K562 (cell line): ENCODE measurements around the gene STX2. TPM values are rescaled to one million over a fixed set of nuclear protein-coding genes. Genes with fewer than 3 reads are reported as not detected.

Experiments
- BHLHE40 ChIP-seq: IDR thresholded peaks from 2 replicates; pipeline ENCODE4 v1.6.1; 2011; ENCODE audit warnings: low read length, improper control_type of control experiment
- FUS ChIP-seq: fragments of 200-400 bp; formaldehyde crosslinking; optimal IDR thresholded peaks from 2 replicates; pipeline ENCODE3; 2017; ENCODE audit warnings: low read depth, low read length
- HOXB6 ChIP-seq: fragments of 250-450 bp; sonication (Bioruptor Pico); IDR thresholded peaks from 2 replicates; pipeline ENCODE4 v1.5.1; 2022; ENCODE audit warnings: mild to moderate bottlenecking, borderline replicate concordance
- RBFOX2 ChIP-seq: fragments of 200-400 bp; formaldehyde crosslinking; IDR thresholded peaks from 2 replicates; pipeline ENCODE4 v1.6.1; 2017; ENCODE audit warnings: low read depth, mild to moderate bottlenecking, low read length, moderate library complexity
- TOE1 ChIP-seq, 2 experiments: fragments of 450-650 bp in 1 of 2; sonication (generic) in 1 of 2; formaldehyde crosslinking in 1 of 2; IDR thresholded peaks; 2 replicates each; pipeline versions ENCODE4 v1.7.1 to v1.8.0; 2016 to 2022; ENCODE audit warnings: borderline replicate concordance in 2 of 2, mild to moderate bottlenecking in 2 of 2, antibody characterized with exemption in 1 of 2, inconsistent platforms in 1 of 2, low read depth in 1 of 2, missing genetic modification reagents in 1 of 2, moderate library complexity in 1 of 2
- YY1 ChIP-seq, 3 experiments: IDR thresholded peaks; 2 replicates each; pipeline ENCODE4 v1.6.1; 2011; ENCODE audit warnings: low read length in 2 of 3, mild to moderate bottlenecking in 2 of 3, moderate library complexity in 2 of 3, borderline replicate concordance in 1 of 3, control low read depth in 1 of 3, low read depth in 1 of 3; ENCODE audit not compliant: insufficient read depth in 3 of 3, insufficient replicate concordance in 2 of 3, control insufficient read depth in 1 of 3, insufficient read length in 1 of 3; ENCODE audit errors: extremely low read depth in 1 of 3
- ZNF124 ChIP-seq: sonication (generic); formaldehyde crosslinking; IDR thresholded peaks from 2 replicates; pipeline ENCODE4 v1.8.1; 2022; ENCODE audit warnings: missing genetic modification reagents
- ZNF431 ChIP-seq: sonication (generic); formaldehyde crosslinking; IDR thresholded peaks from 2 replicates; pipeline ENCODE4 v1.8.0; 2022; ENCODE audit warnings: mild to moderate bottlenecking, missing genetic modification reagents
- polyA plus RNA-seq, 8 experiments: library from polyadenylated mRNA; depleted of rRNA in 4 of 8; stranded (reverse) in 5 of 8; unstranded in 3 of 8; fragments of >200 nt; fragmentation: Nextera tagmentation in 2 of 8; fragmentation: Illumina TruSeq in 1 of 8; extraction: Ambion mirVana in 2 of 8; extraction: Trizol in 1 of 8; gene quantifications; 2 replicates each; pipeline versions ENCODE4 v1.2.1 to v1.2.3, GENCODE V29; 2011 to 2014; ENCODE audit warnings: inconsistent platforms in 1 of 8, missing spikeins in 1 of 8
- total RNA-seq, 7 experiments: library from RNA; depleted of rRNA in 6 of 7; stranded (reverse); fragments of >200 nt in 6 of 7; fragmentation: Illumina TruSeq in 2 of 7; extraction: Trizol in 2 of 7; gene quantifications; 2 replicates each; pipeline versions ENCODE4 v1.2.1 to v1.2.3, GENCODE V29; 2011 to 2021; ENCODE audit warnings: low replicate concordance in 1 of 7
- TF ChIP-seq, protein P1 (sequence below), 3 experiments: IDR thresholded peaks in 2 of 3; conservative IDR thresholded peaks in 1 of 3; 2 replicates each; pipeline ENCODE4 v1.5.1; 2011 to 2012; ENCODE audit warnings: low read length in 3 of 3, mild to moderate bottlenecking in 3 of 3, control low read depth in 2 of 3, improper control_type of control experiment in 1 of 3, inconsistent platforms in 1 of 3, low read depth in 1 of 3, mixed read lengths in 1 of 3, moderate library complexity in 1 of 3; ENCODE audit not compliant: insufficient read depth in 2 of 3
- TF ChIP-seq, protein P2 (sequence below), 2 experiments: fragments of 450-650 bp in 1 of 2; sonication (generic) in 1 of 2; formaldehyde crosslinking in 1 of 2; IDR thresholded peaks; 2 replicates each; pipeline versions ENCODE4 v1.7.1 to v1.9.0; 2016 to 2022; ENCODE audit warnings: inconsistent platforms in 1 of 2, mild to moderate bottlenecking in 1 of 2, missing genetic modification reagents in 1 of 2

Gene STX2
- total and polyA plus RNA-seq, 9 of the 15 experiments (the other 6 are each of a cell fraction or from before 2014, with no cell fraction given), result 22.2 to 54.6 (median 30.8) TPM

DNA sequence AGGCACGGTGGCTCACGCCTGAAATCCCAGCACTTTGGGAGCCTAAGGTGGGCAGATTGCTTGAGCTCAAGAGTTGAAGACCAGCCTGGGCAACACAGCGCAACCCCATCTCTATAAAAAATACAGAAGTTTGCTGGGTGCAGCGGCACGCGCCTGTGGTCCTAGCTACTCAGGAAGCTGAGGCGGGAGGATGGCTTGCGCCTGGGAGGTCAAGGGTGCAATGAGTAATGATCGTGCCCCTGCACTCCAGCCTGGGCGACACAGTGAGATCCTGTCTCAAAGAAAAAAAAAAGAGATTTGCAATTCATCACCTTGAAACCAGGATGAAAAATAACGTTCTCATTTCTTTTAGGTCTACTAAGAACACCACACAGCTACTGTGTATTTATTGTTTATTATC, 4.0 kb downstream of the STX2 start (continued):
- TF ChIP-seq, protein P1, sequence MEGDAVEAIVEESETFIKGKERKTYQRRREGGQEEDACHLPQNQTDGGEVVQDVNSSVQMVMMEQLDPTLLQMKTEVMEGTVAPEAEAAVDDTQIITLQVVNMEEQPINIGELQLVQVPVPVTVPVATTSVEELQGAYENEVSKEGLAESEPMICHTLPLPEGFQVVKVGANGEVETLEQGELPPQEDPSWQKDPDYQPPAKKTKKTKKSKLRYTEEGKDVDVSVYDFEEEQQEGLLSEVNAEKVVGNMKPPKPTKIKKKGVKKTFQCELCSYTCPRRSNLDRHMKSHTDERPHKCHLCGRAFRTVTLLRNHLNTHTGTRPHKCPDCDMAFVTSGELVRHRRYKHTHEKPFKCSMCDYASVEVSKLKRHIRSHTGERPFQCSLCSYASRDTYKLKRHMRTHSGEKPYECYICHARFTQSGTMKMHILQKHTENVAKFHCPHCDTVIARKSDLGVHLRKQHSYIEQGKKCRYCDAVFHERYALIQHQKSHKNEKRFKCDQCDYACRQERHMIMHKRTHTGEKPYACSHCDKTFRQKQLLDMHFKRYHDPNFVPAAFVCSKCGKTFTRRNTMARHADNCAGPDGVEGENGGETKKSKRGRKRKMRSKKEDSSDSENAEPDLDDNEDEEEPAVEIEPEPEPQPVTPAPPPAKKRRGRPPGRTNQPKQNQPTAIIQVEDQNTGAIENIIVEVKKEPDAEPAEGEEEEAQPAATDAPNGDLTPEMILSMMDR (IDR thresholded peaks at IDR 0.05 in 2 of 3, conservative IDR thresholded peaks at IDR 0.05 in 1 of 3; ENCODE audit: insufficient read depth in 2 of 3, low read depth in 1 of 3, low read length in 3 of 3), result no peak
- TF ChIP-seq FUS, result no peak
- no peak for TF ChIP-seq RBFOX2
- TF ChIP-seq HOXB6, result no peak
- peak; percentile 58; the same call in 1 of the 2 replicates for TF ChIP-seq BHLHE40
- no peak for TF ChIP-seq YY1 (IDR thresholded peaks at IDR 0.05; ENCODE audit: borderline replicate concordance in 1 of 3, control insufficient read depth in 1 of 3, extremely low read depth in 1 of 3, insufficient read depth in 3 of 3, insufficient read length in 1 of 3, insufficient replicate concordance in 2 of 3, low read depth in 1 of 3, low read length in 2 of 3)
- TF ChIP-seq ZNF124, result no peak
- TF ChIP-seq, protein P2, sequence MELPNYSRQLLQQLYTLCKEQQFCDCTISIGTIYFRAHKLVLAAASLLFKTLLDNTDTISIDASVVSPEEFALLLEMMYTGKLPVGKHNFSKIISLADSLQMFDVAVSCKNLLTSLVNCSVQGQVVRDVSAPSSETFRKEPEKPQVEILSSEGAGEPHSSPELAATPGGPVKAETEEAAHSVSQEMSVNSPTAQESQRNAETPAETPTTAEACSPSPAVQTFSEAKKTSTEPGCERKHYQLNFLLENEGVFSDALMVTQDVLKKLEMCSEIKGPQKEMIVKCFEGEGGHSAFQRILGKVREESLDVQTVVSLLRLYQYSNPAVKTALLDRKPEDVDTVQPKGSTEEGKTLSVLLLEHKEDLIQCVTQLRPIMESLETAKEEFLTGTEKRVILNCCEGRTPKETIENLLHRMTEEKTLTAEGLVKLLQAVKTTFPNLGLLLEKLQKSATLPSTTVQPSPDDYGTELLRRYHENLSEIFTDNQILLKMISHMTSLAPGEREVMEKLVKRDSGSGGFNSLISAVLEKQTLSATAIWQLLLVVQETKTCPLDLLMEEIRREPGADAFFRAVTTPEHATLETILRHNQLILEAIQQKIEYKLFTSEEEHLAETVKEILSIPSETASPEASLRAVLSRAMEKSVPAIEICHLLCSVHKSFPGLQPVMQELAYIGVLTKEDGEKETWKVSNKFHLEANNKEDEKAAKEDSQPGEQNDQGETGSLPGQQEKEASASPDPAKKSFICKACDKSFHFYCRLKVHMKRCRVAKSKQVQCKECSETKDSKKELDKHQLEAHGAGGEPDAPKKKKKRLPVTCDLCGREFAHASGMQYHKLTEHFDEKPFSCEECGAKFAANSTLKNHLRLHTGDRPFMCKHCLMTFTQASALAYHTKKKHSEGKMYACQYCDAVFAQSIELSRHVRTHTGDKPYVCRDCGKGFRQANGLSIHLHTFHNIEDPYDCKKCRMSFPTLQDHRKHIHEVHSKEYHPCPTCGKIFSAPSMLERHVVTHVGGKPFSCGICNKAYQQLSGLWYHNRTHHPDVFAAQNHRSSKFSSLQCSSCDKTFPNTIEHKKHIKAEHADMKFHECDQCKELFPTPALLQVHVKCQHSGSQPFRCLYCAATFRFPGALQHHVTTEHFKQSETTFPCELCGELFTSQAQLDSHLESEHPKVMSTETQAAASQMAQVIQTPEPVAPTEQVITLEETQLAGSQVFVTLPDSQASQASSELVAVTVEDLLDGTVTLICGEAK (IDR thresholded peaks at IDR 0.05), result no peak
- TF ChIP-seq, protein P2 (CRISPR knock-in tag; IDR thresholded peaks at IDR 0.05), result no peak
- TF ChIP-seq TOE1 (IDR thresholded peaks at IDR 0.05; ENCODE audit: borderline replicate concordance), result no peak
- no peak for TF ChIP-seq TOE1 (CRISPR knock-in tag; IDR thresholded peaks at IDR 0.05; ENCODE audit: borderline replicate concordance, low read depth)
- TF ChIP-seq ZNF431 (CRISPR knock-in tag), result no peak
